ENCODE measurements around the gene MGAT4A. TPM values are rescaled to one million over a fixed set of nuclear protein-coding genes. Genes with fewer than 3 reads are reported as not detected.

Gene MGAT4A
- total and polyA plus RNA-seq, 7 donors, result 9.5 to 28.2 (median 21.6) TPM

GRCh38 chr2:98607104-98607503, 123.8 kb downstream of the MGAT4A start:
- 31 to 45% methylated on average over 6 of the region's 6 CpGs for WGBS, 2 donors
- H3K27ac ChIP-seq, result peak overlapping the region in 2 of 4 donors; percentile 94 to 97
- H3K27me3 ChIP-seq, result no peaks in the 10 kb centered on the region
- H3K9me3 ChIP-seq, result no peaks in the 10 kb centered on the region
- peaks cover 0 to 43% (median 19%) of the 10 kb centered on the region in 4 donors for H3K36me3 ChIP-seq
- TF ChIP-seq CTCF (IDR thresholded peaks at IDR 0.05) (no peak), EP300 (IDR thresholded peaks at IDR 0.05) (no peak), POLR2AphosphoS5 (IDR thresholded peaks at IDR 0.05) (no peak), POLR2A (IDR thresholded peaks at IDR 0.05) (no peak)
- no peak for DNase-seq
- intact Hi-C loops (cut with DNase I), result loop anchor here (1.0 to 10.0 kb wide), 4 partner anchors 162 to 942 kb away; partner anchors contain the start of genes ACTR1B, C2orf92, INPP4A and TMEM131
- H3K4me1 ChIP-seq, result peaks cover 0 to 60% (median 48%) of the 10 kb centered on the region in 4 donors
- H3K4me3 ChIP-seq, result peak overlapping the region in 3 of 4 donors; percentile 56 to 95 (median 91)

GRCh38 chr2:98606431-98606830, 124.5 kb downstream of the MGAT4A start:
- Histone ChIP-seq H3K36me3 (peaks cover 0 to 43% (median 13%) of the 10 kb centered on the region in 4 donors), H3K4me1 (peaks cover 0 to 54% (median 44%) of the 10 kb centered on the region in 4 donors), H3K9me3 (no peaks in the 10 kb centered on the region), H3K27ac (no peak overlapping the region), H3K4me3 (no peak overlapping the region), H3K27me3 (no peaks in the 10 kb centered on the region)
- intact Hi-C loops (cut with DNase I), result loop anchor here (10.0 kb wide), 3 partner anchors 162 to 942 kb away; partner anchors contain the start of genes ACTR1B, C2orf92, INPP4A and TMEM131
- no peak for DNase-seq
- no peak for TF ChIP-seq POLR2A (IDR thresholded peaks at IDR 0.05)
- no peak for TF ChIP-seq POLR2AphosphoS5 (IDR thresholded peaks at IDR 0.05)
- no peak for TF ChIP-seq EP300 (IDR thresholded peaks at IDR 0.05)
- no peak for TF ChIP-seq CTCF (IDR thresholded peaks at IDR 0.05)
- WGBS, 2 donors, result 90 to 92% methylated on average over 7 of the region's 7 CpGs

DNA sequence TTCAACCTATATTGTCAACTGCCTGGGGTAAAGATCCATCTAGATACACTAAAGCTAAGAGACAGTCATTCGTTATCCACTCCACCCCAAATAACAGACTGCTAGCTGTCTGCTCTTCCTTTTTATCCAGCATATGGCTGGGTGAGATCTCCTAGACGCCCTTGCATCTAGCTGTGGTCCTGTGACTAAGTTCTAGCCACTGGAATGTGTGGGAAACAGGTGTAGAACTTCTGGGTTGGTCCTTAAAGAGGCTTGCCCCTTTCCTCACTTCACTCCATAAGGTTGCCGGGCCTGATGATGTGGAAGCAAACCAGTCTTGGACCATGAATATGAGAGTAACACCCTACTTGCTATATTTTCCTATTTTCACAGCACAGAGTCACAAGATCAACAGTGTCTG, 125.9 kb downstream of the MGAT4A start:
- Histone ChIP-seq H3K4me1 (peaks cover 0 to 40% (median 30%) of the 10 kb centered on the region in 4 donors), H3K4me3 (no peak overlapping the region), H3K9me3 (no peaks in the 10 kb centered on the region), H3K36me3 (peaks cover 0 to 43% (median 5%) of the 10 kb centered on the region in 4 donors), H3K27me3 (no peaks in the 10 kb centered on the region), H3K27ac (no peak overlapping the region)
- TF ChIP-seq POLR2A (IDR thresholded peaks at IDR 0.05), result no peak
- TF ChIP-seq EP300 (IDR thresholded peaks at IDR 0.05), result no peak
- no peak for TF ChIP-seq CTCF (IDR thresholded peaks at IDR 0.05)
- TF ChIP-seq POLR2AphosphoS5 (IDR thresholded peaks at IDR 0.05), result no peak
- DNase-seq, result no peak
- WGBS, 2 donors, result 81 to 86% methylated on average over 3 of the region's 3 CpGs
- intact Hi-C loops (cut with DNase I), result loop anchor here (10.0 kb wide), 3 partner anchors 160 to 940 kb away; partner anchors contain the start of genes ACTR1B, C2orf92, INPP4A and TMEM131

GRCh38 chr2:98604547-98604946, 126.4 kb downstream of the MGAT4A start:
- Histone ChIP-seq H3K4me3 (no peak overlapping the region), H3K36me3 (peaks cover 0 to 47% (median 10%) of the 10 kb centered on the region in 4 donors), H3K9me3 (no peaks in the 10 kb centered on the region), H3K27me3 (no peaks in the 10 kb centered on the region), H3K27ac (no peak overlapping the region), H3K4me1 (peaks cover 0 to 35% (median 25%) of the 10 kb centered on the region in 4 donors)
- intact Hi-C loops (cut with DNase I), result loop anchor here (10.0 kb wide), 3 partner anchors 160 to 940 kb away; partner anchors contain the start of genes ACTR1B, C2orf92, INPP4A and TMEM131
- no peak for DNase-seq
- 64 to 71% methylated on average over 2 of the region's 2 CpGs for WGBS, 2 donors
- TF ChIP-seq POLR2A (IDR thresholded peaks at IDR 0.05) (no peak), EP300 (IDR thresholded peaks at IDR 0.05) (no peak)

GRCh38 chr2:98601532-98602132, 129.3 kb downstream of the MGAT4A start:
- 80 to 83% methylated on average over 3 of the region's 3 CpGs for WGBS, 2 donors
- Histone ChIP-seq H3K27me3 (no peaks in the 10 kb centered on the region), H3K4me1 (peaks cover 0 to 21% (median 9%) of the 10 kb centered on the region in 4 donors), H3K36me3 (peaks cover 0 to 69% (median 13%) of the 10 kb centered on the region in 4 donors), H3K27ac (no peak overlapping the region), H3K4me3 (no peak overlapping the region), H3K9me3 (no peaks in the 10 kb centered on the region)
- intact Hi-C loops (cut with DNase I), result loop anchor here (10.0 kb wide), 3 partner anchors 157 to 937 kb away; partner anchors contain the start of genes ACTR1B, C2orf92, INPP4A and TMEM131
- DNase-seq, result no peak
- TF ChIP-seq CTCF (IDR thresholded peaks at IDR 0.05), result peak in 3 of 4 experiments; percentile 27 to 56 (median 30)
- no peak for TF ChIP-seq EP300 (IDR thresholded peaks at IDR 0.05)

All from sigmoid colon (tissue), 7 donors.